WERI-Rb-1 (cell line): ENCODE measurements around the gene HDAC4.

ENCODE experiments used
- DNase-seq: peaks from one replicate; pipeline ENCODE4 v3.0.0-alpha.2; 2020
- H3K27ac ChIP-seq: fragments of 250-450 bp; sonication (Bioruptor Pico); 2 replicates; pipeline ENCODE4 v1.5.1; 2020; ENCODE audit warnings: mild to moderate bottlenecking, moderate library complexity
- H3K27me3 ChIP-seq: fragments of 250-450 bp; sonication (Bioruptor Pico); 2 replicates; pipeline ENCODE4 v1.5.1; 2021; ENCODE audit warnings: mild to moderate bottlenecking, low read depth, moderate library complexity; ENCODE audit not compliant: insufficient read depth, severe bottlenecking
- H3K36me3 ChIP-seq: fragments of 250-450 bp; sonication (Bioruptor Pico); 2 replicates; pipeline ENCODE4 v1.5.1; 2020; ENCODE audit warnings: mild to moderate bottlenecking, moderate library complexity
- H3K4me3 ChIP-seq: 2 replicates; pipeline ENCODE4 v1.5.1; 2011; ENCODE audit warnings: low read depth, mild to moderate bottlenecking, control low read depth, low read length
- H3K9me3 ChIP-seq: fragments of 250-450 bp; sonication (Bioruptor Pico); 2 replicates; pipeline ENCODE4 v1.5.1; 2021; ENCODE audit warnings: mild to moderate bottlenecking, moderate library complexity; ENCODE audit not compliant: severe bottlenecking
- TF ChIP-seq, protein P1 (sequence below): IDR thresholded peaks from 2 replicates; pipeline ENCODE4 v1.5.1; 2011; ENCODE audit warnings: low read depth, mild to moderate bottlenecking, control low read depth, inconsistent platforms, low read length

HDAC4 gene

DNA sequence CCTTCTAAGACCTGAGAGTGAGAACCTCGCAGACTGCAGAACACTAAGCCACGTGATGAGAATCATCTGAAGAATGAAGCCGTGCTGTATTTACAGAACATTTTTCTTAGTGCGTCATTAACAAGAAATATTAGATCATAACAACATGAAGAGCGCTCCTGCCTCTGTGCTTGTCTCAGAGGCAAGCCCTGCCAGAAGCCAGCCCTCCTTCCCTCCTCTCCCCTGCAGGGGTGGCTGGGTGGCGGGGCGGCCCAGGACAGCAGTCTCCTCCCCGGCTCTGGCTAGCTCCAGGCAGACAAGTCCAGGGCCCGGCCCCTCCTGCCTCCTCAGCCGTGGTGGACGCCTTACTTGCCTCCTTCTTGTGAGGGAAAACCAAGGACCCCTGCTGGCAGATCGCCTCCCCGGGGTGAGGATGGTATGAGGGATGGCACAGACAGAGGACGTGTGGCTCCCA is 290.2 kb downstream of the HDAC4 start:
- Histone ChIP-seq H3K27me3 (no peaks in the 10 kb centered on the region), H3K36me3 (no peaks in the 10 kb centered on the region; the same call in 1 of the 2 replicates), H3K9me3 (no peaks in the 10 kb centered on the region), H3K27ac (no peak overlapping the region), H3K4me3 (no peak overlapping the region)
- TF ChIP-seq, protein P1, sequence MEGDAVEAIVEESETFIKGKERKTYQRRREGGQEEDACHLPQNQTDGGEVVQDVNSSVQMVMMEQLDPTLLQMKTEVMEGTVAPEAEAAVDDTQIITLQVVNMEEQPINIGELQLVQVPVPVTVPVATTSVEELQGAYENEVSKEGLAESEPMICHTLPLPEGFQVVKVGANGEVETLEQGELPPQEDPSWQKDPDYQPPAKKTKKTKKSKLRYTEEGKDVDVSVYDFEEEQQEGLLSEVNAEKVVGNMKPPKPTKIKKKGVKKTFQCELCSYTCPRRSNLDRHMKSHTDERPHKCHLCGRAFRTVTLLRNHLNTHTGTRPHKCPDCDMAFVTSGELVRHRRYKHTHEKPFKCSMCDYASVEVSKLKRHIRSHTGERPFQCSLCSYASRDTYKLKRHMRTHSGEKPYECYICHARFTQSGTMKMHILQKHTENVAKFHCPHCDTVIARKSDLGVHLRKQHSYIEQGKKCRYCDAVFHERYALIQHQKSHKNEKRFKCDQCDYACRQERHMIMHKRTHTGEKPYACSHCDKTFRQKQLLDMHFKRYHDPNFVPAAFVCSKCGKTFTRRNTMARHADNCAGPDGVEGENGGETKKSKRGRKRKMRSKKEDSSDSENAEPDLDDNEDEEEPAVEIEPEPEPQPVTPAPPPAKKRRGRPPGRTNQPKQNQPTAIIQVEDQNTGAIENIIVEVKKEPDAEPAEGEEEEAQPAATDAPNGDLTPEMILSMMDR = no peak
- DNase-seq = no peak

DNA sequence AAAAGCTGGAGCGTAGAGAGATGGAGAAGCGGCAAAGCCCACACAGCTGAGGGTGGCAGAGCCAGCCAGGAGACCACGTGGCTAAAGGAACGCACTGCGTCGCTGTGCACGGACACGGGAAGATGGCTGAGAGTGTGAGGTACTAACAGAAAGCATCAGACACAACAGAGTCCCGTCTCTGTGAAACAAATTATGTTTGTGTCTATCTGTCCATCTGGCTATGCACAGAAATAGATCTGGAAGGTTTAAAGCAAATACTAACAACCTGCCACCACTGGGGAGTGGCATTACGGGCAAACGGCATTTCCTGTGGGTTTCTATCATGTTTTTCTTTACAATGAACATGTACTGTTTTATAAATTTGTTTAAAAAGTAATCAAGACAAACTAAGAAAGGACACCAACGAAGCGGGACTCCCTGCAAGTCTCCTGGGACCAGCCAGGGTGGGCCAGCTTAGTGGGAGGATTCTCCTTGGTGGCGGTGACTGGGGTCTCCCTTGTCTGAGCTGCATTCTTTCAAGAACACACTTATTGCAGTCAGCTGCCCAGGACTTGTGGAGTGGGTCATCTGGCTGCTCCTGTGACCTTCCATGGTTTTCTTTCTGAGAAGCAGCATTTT is 290.8 kb downstream of the HDAC4 start:
- H3K4me3 ChIP-seq = no peak overlapping the region
- no peaks in the 10 kb centered on the region for H3K9me3 ChIP-seq
- H3K36me3 ChIP-seq = no peaks in the 10 kb centered on the region; the same call in 1 of the 2 replicates
- no peak for DNase-seq
- TF ChIP-seq, protein P1 = no peak
- H3K27me3 ChIP-seq = no peaks in the 10 kb centered on the region
- no peak overlapping the region for H3K27ac ChIP-seq

DNA sequence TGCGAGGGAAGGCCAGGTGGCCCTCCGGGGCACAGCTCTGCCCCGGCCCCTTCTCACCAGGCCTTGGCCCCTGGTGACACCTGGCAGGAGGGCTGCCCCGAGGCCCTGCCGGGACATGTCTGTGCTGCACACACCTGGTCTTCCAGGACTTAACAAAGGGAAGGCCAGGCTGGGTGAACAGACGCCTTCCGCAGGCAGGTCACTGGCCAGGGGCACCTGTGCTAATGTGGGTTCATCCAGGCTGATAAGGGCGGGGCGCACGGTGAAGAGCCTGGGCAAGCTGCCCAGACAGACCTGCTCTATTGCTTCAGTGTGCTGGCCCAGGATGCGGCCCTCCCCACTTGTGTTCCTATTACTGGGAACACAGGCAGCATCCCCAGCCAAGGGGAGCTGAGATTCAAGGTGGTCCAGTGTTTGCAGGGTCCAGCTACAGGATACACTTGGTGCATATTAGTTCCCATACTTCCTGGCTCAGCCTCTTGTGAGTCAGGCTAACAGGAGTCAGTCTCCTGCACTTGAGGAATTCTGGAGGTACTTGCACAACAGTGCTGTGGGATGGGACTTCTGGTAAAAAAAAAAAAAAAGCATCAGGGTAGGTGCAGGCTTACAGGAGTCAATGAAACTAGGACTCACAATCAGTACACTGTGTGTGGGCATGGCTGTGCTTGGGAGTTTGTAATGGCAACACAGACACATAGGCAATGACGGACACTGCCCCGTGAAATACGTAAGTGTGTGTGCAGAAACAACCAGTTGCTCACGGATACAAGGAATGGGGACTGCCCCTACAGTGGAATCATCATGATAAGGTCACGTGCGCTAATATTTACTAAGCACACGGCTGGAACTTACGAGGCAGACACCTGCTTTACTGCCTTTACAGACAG is 291.5 kb downstream of the HDAC4 start:
- H3K9me3 ChIP-seq = no peaks in the 10 kb centered on the region
- DNase-seq = no peak
- no peaks in the 10 kb centered on the region; the same call in 1 of the 2 replicates for H3K36me3 ChIP-seq
- H3K27ac ChIP-seq = no peak overlapping the region
- TF ChIP-seq, protein P1 = no peak
- H3K4me3 ChIP-seq = no peak overlapping the region
- no peaks in the 10 kb centered on the region for H3K27me3 ChIP-seq

DNA sequence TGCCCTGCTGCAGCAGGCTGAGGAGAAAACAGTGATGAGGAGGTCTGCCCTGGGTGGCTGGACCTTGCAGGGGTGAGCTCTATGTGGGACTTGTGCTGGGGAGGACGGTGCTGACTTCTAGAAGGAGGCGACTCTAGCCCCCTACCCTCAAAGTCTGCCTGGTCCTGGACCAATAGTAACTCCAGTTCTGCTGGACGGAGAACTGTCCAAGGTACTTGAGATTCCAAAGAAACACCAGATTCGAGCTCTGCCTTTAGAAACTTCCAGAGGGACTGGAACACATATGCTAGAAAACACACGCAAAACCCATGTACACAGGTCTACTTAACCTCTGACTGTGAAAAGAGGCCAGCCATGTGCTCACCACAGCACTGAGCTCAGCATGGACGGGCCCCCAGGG is 292.4 kb downstream of the HDAC4 start:
- no peaks in the 10 kb centered on the region for H3K9me3 ChIP-seq
- H3K27me3 ChIP-seq = no peaks in the 10 kb centered on the region
- TF ChIP-seq, protein P1 = no peak
- no peak overlapping the region for H3K4me3 ChIP-seq
- no peak for DNase-seq
- H3K27ac ChIP-seq = no peak overlapping the region
- H3K36me3 ChIP-seq = no peaks in the 10 kb centered on the region; the same call in 1 of the 2 replicates

DNA sequence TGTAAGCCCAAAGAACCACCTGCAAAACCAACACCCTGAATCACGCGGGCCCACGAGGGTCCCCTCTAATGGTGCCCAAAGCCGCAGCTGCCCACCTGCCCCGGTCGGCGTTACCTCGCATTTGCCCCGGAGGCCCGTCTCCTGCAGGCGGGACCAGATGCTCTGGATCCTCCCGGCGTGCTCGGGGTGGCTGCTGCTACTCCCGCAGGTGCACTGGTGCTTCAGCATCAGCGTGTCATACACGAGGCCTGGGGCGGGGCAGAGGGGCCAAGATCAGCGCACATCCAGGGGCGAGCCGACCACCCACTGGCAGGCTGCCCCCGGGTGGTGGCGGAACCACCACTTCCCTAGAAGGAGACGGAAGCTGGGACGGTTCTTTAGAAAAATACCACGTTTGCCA is 292.9 kb downstream of the HDAC4 start:
- H3K9me3 ChIP-seq = no peaks in the 10 kb centered on the region
- H3K4me3 ChIP-seq = no peak overlapping the region
- no peaks in the 10 kb centered on the region; the same call in 1 of the 2 replicates for H3K36me3 ChIP-seq
- TF ChIP-seq, protein P1 = no peak
- no peak overlapping the region for H3K27ac ChIP-seq
- H3K27me3 ChIP-seq = no peaks in the 10 kb centered on the region
- DNase-seq = no peak
